Astrocyte (in vitro differentiated cells and primary cell): ENCODE data around the gene HMHB1. TPM values are rescaled to one million over a fixed set of nuclear protein-coding genes. Genes with fewer than 3 reads are reported as not detected.

Source experiments
- DNase-seq: peaks from one replicate; pipeline ENCODE4 v3.0.0-alpha.2; 2010; ENCODE audit warnings: low read depth
- FAIRE-seq: peaks from 2 replicates; lab custom pipeline; 2011; peaks lifted over from hg19 to GRCh38; lab: Jason Lieb, UNC
- H2AFZ ChIP-seq: 2 replicates; pipeline ENCODE4 v1.6.0; 2012; ENCODE audit warnings: low read depth, low read length, inconsistent platforms
- H3K27ac ChIP-seq: 2 replicates; pipeline ENCODE4 v1.5.1; 2011; ENCODE audit warnings: low read depth, low read length, inconsistent platforms
- H3K27me3 ChIP-seq: 2 replicates; pipeline ENCODE4 v1.6.0; 2011; ENCODE audit warnings: low read length, inconsistent platforms; ENCODE audit not compliant: insufficient read depth
- H3K36me3 ChIP-seq: 2 replicates; pipeline ENCODE4 v1.5.1; 2011; ENCODE audit warnings: low read length, inconsistent platforms; ENCODE audit not compliant: insufficient read depth
- H3K4me1 ChIP-seq: 2 replicates; pipeline ENCODE4 v1.5.1; 2011; ENCODE audit warnings: low read length, inconsistent platforms; ENCODE audit not compliant: insufficient read depth
- H3K4me2 ChIP-seq: 2 replicates; pipeline ENCODE4 v1.6.0; 2012; ENCODE audit warnings: low read length, inconsistent platforms
- H3K4me3 ChIP-seq: 2 replicates; pipeline ENCODE4 v1.5.1; 2011; ENCODE audit warnings: low read depth, mild to moderate bottlenecking, low read length, inconsistent platforms; ENCODE audit not compliant: insufficient read depth
- H3K79me2 ChIP-seq: 2 replicates; pipeline ENCODE4 v1.6.0; 2012; ENCODE audit warnings: mild to moderate bottlenecking, low read length, inconsistent platforms; ENCODE audit not compliant: insufficient read depth
- H3K9ac ChIP-seq: 2 replicates; pipeline ENCODE4 v1.6.0; 2012; ENCODE audit warnings: mild to moderate bottlenecking, low read length, inconsistent platforms
- H3K9me3 ChIP-seq: 2 replicates; pipeline ENCODE4 v1.5.1; 2012; ENCODE audit warnings: low read depth, mild to moderate bottlenecking, low read length, inconsistent platforms; ENCODE audit not compliant: insufficient read depth
- H4K20me1 ChIP-seq: 2 replicates; pipeline ENCODE4 v1.6.0; 2012; ENCODE audit warnings: low read length, inconsistent platforms; ENCODE audit not compliant: insufficient read depth
- H3K27ac Mint-ChIP-seq: one replicate; pipeline ENCODE4 v1.8.0; 2021; ENCODE audit warnings: mild to moderate bottlenecking, mixed read lengths; ENCODE audit not compliant: unreplicated experiment
- H3K27me3 Mint-ChIP-seq: one replicate; pipeline ENCODE4 v1.8.0; 2021; ENCODE audit warnings: low read depth, mixed read lengths; ENCODE audit not compliant: unreplicated experiment
- H3K36me3 Mint-ChIP-seq: one replicate; pipeline ENCODE4 v1.8.0; 2021; ENCODE audit warnings: low read depth, mixed read lengths; ENCODE audit not compliant: unreplicated experiment
- H3K4me1 Mint-ChIP-seq: one replicate; pipeline ENCODE4 v1.8.0; 2021; ENCODE audit warnings: low read depth, mixed read lengths; ENCODE audit not compliant: unreplicated experiment
- H3K4me3 Mint-ChIP-seq: one replicate; pipeline ENCODE4 v1.8.0; 2021; ENCODE audit warnings: mild to moderate bottlenecking, moderate library complexity, mixed read lengths; ENCODE audit not compliant: unreplicated experiment
- H3K9me3 Mint-ChIP-seq: one replicate; pipeline ENCODE4 v1.8.0; 2021; ENCODE audit warnings: mild to moderate bottlenecking, mixed read lengths; ENCODE audit not compliant: unreplicated experiment
- CTCF ChIP-seq: IDR thresholded peaks from 2 replicates; pipeline ENCODE4 v1.5.1; 2011; ENCODE audit warnings: low read depth, mild to moderate bottlenecking, inconsistent platforms, low read length, moderate library complexity; ENCODE audit not compliant: insufficient read depth
- EZH2 ChIP-seq: IDR thresholded peaks from 2 replicates; pipeline ENCODE4 v1.6.1; 2012; ENCODE audit warnings: mild to moderate bottlenecking, low read length, inconsistent platforms; ENCODE audit not compliant: insufficient read depth
- total RNA-seq: library from RNA; stranded (reverse); gene quantifications from 2 replicates; pipeline ENCODE4 v1.2.1, GENCODE V29; 2021

Gene HMHB1
- total RNA-seq, 1 donor from 2014 or later: not detected

- H4K20me1 ChIP-seq: no peaks in the 10 kb centered on the region
- DNase-seq (no peak), FAIRE-seq (no peak)
- no peak overlapping the region for H3K4me3 ChIP-seq
- no peak overlapping the region for H3K27ac ChIP-seq
- H3K4me1 Mint-ChIP-seq: peaks cover 10% of the 10 kb centered on the region
- no peak overlapping the region for H2AFZ ChIP-seq
- H3K27me3 ChIP-seq: no peaks in the 10 kb centered on the region
- H3K4me3 Mint-ChIP-seq: no peak overlapping the region
- no peaks in the 10 kb centered on the region for H3K79me2 ChIP-seq
- no peak overlapping the region for H3K4me2 ChIP-seq
- no peaks in the 10 kb centered on the region for H3K4me1 ChIP-seq
- no peak overlapping the region for H3K27ac Mint-ChIP-seq
- no peaks in the 10 kb centered on the region for H3K36me3 ChIP-seq
- H3K9me3 Mint-ChIP-seq: peaks cover 4% of the 10 kb centered on the region
- H3K27me3 Mint-ChIP-seq: peaks cover 10% of the 10 kb centered on the region
- no peak for TF ChIP-seq EZH2
- no peak for TF ChIP-seq CTCF
- H3K36me3 Mint-ChIP-seq: no peaks in the 10 kb centered on the region
- no peak overlapping the region for H3K9ac ChIP-seq
- H3K9me3 ChIP-seq: no peaks in the 10 kb centered on the region
Observed at GRCh38 chr5:143793249-143793648, 18.7 kb upstream of the HMHB1 start.

- Mint-ChIP-seq H3K9me3 (peaks cover 4% of the 10 kb centered on the region), H3K36me3 (no peaks in the 10 kb centered on the region), H3K4me1 (peaks cover 8% of the 10 kb centered on the region), H3K4me3 (no peak overlapping the region), H3K27ac (no peak overlapping the region), H3K27me3 (peaks cover 19% of the 10 kb centered on the region)
- Histone ChIP-seq H3K79me2 (no peaks in the 10 kb centered on the region), H3K4me2 (no peak overlapping the region), H3K4me1 (no peaks in the 10 kb centered on the region), H3K27me3 (no peaks in the 10 kb centered on the region), H3K9ac (no peak overlapping the region), H3K27ac (no peak overlapping the region), H3K36me3 (no peaks in the 10 kb centered on the region), H3K9me3 (no peaks in the 10 kb centered on the region), H3K4me3 (no peak overlapping the region), H2AFZ (no peak overlapping the region), H4K20me1 (no peaks in the 10 kb centered on the region)
- TF ChIP-seq EZH2: no peak
- no peak for TF ChIP-seq CTCF
- no peak for FAIRE-seq
- no peak for DNase-seq
Observed at GRCh38 chr5:143796125-143796524, 15.8 kb upstream of the HMHB1 start.

- DNase-seq (no peak), FAIRE-seq (no peak)
- no peaks in the 10 kb centered on the region for H3K4me1 ChIP-seq
- no peaks in the 10 kb centered on the region for H3K9me3 ChIP-seq
- H3K9me3 Mint-ChIP-seq: peaks cover 4% of the 10 kb centered on the region
- no peaks in the 10 kb centered on the region for H3K36me3 Mint-ChIP-seq
- no peak overlapping the region for H3K27ac ChIP-seq
- H3K4me1 Mint-ChIP-seq: peaks cover 8% of the 10 kb centered on the region
- H4K20me1 ChIP-seq: no peaks in the 10 kb centered on the region
- no peaks in the 10 kb centered on the region for H3K36me3 ChIP-seq
- no peaks in the 10 kb centered on the region for H3K79me2 ChIP-seq
- H3K4me3 Mint-ChIP-seq: no peak overlapping the region
- H3K4me2 ChIP-seq: no peak overlapping the region
- H2AFZ ChIP-seq: no peak overlapping the region
- H3K27me3 Mint-ChIP-seq: peaks cover 24% of the 10 kb centered on the region
- no peak overlapping the region for H3K9ac ChIP-seq
- H3K27me3 ChIP-seq: no peaks in the 10 kb centered on the region
- no peak overlapping the region for H3K4me3 ChIP-seq
- H3K27ac Mint-ChIP-seq: no peak overlapping the region
- TF ChIP-seq CTCF: no peak
- TF ChIP-seq EZH2: no peak
Observed at GRCh38 chr5:143796753-143797152, 15.2 kb upstream of the HMHB1 start.
